ENCODE data around the gene C1QTNF2. TPM values are rescaled to one million over a fixed set of nuclear protein-coding genes. Genes with fewer than 3 reads are reported as not detected.

Gene C1QTNF2
- total and polyA plus RNA-seq, 2 of the 8 experiments (the other 6 are each of a cell fraction or from before 2014, with no cell fraction given), result 1.0 to 2.0 TPM

DNA sequence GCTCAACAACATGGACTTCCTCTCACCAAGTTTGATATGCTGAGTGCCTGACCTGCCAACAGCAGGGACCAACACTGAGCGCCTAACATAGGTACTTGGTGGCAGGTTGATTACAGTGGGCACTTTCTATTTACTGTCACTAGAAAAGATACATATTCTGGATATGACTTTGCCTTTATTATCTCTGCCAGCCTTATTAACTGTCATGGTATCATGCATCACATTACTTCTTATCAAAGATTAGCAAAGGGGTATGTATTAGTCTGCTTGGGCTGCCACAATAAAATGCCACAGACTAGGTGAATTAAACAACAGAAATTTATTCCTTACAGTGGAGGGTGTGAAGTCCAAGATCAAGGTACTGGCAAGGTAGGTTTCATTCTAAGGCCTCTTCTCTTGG lies 14.3 kb upstream of the C1QTNF2 start:
- Histone ChIP-seq H2BK120ac (replicated peaks; ENCODE audit: low read depth, low read length) (no peak overlapping the region), H3K18ac (ENCODE audit: extremely low read depth, low read length) (no peak overlapping the region), H3K9me3 (ENCODE audit: insufficient read depth in 2 of 2, low read depth in 1 of 2, low read length in 1 of 2) (no peaks in the 10 kb centered on the region), H3K4me3 (ENCODE audit: extremely low read depth in 1 of 4, insufficient read depth in 2 of 4, low read depth in 3 of 4, low read length in 4 of 4) (no peak overlapping the region), H3K9ac (replicated peaks in 1 of 4; ENCODE audit: extremely low read depth in 1 of 4, low read depth in 3 of 4, low read length in 3 of 4) (no peak overlapping the region), H4K5ac (ENCODE audit: insufficient read length, low read depth, low read length) (no peak overlapping the region), H3K4me1 (replicated peaks in 1 of 4; ENCODE audit: control insufficient read depth in 3 of 4, insufficient read depth in 4 of 4, low read length in 3 of 4) (no peaks in the 10 kb centered on the region), H3K56ac (replicated peaks; ENCODE audit: insufficient read length, low read depth, low read length) (no peak overlapping the region), H2BK5ac (ENCODE audit: low read depth, low read length) (no peak overlapping the region), H3K23me2 (ENCODE audit: low read depth, low read length) (no peaks in the 10 kb centered on the region), H4K8ac (ENCODE audit: extremely low read depth, insufficient read depth, low read length) (no peak overlapping the region), H2BK20ac (ENCODE audit: low read length) (no peak overlapping the region), H3K27me3 (replicated peaks in 1 of 4; ENCODE audit: control insufficient read depth in 3 of 4, extremely low read depth in 1 of 4, insufficient read depth in 3 of 4, low read length in 3 of 4) (peaks cover 0 to 1% (median 0%) of the 10 kb centered on the region in 4 experiments; a peak in 1 of 7 replicates), H3K36me3 (ENCODE audit: control insufficient read depth in 2 of 4, insufficient read depth in 4 of 4, low read length in 3 of 4) (no peaks in the 10 kb centered on the region), H3K4ac (replicated peaks; ENCODE audit: insufficient read length, low read depth, low read length) (no peak overlapping the region), H3K79me2 (ENCODE audit: control insufficient read depth in 1 of 2, insufficient read depth in 2 of 2, low read length in 2 of 2) (no peaks in the 10 kb centered on the region), H4K91ac (replicated peaks; ENCODE audit: insufficient read length, low read length) (no peak overlapping the region), H2BK12ac (ENCODE audit: low read depth, low read length) (no peak overlapping the region), H3K14ac (ENCODE audit: insufficient read length) (no peak overlapping the region), H2AK5ac (ENCODE audit: low read depth, low read length) (no peak overlapping the region), H2AFZ (ENCODE audit: low read length) (no peak overlapping the region), H4K20me1 (replicated peaks in 1 of 2; ENCODE audit: control insufficient read depth in 1 of 2, insufficient read depth in 2 of 2, low read length in 2 of 2) (no peaks in the 10 kb centered on the region), H3K79me1 (ENCODE audit: low read depth, low read length) (no peaks in the 10 kb centered on the region), H3K4me2 (ENCODE audit: insufficient read depth in 1 of 2, low read depth in 2 of 2, low read length in 2 of 2) (no peak overlapping the region), H2BK15ac (ENCODE audit: low read length) (no peak overlapping the region), H3K27ac (ENCODE audit: low read depth, low read length) (no peak overlapping the region), H3K23ac (ENCODE audit: insufficient read length) (no peak overlapping the region)
- POLR2A ChIA-PET (ENCODE audit: partially characterized antibody), result no interaction called here
- no peak for FAIRE-seq
- CTCF ChIA-PET (ENCODE audit: partially characterized antibody), result interaction anchor here (1.0 kb wide), 1 partner anchor 42 kb away, joined by 3 read pairs; no protein-coding TSS in a partner anchor
- DNase-seq (ENCODE audit: low read depth in 1 of 2, low spot score in 2 of 2), result no peak
- WGBS, 2 experiments (ENCODE audit: extremely low coverage in 1 of 2, insufficient coverage in 1 of 2, insufficient read length in 1 of 2, insufficient replicate concordance in 2 of 2, low coverage in 1 of 2, low lambda C conversion rate in 2 of 2, missing lambda C conversion rate in 1 of 2), result 96% methylated on average over 1 of the region's 1 CpG; no CpG with 5 or more reads in 1 of the 2 experiments
- TF ChIP-seq EP300 (IDR thresholded peaks at IDR 0.05; ENCODE audit: borderline replicate concordance in 1 of 2, low read depth in 2 of 2, low read length in 2 of 2), result no peak
- TF ChIP-seq KDM5A (IDR thresholded peaks at IDR 0.05; ENCODE audit: low read length), result no peak
- no peak for TF ChIP-seq SP2 (IDR thresholded peaks at IDR 0.05; ENCODE audit: low read length)
- TF ChIP-seq CEBPB (IDR thresholded peaks at IDR 0.05; ENCODE audit: low read depth, low read length), result no peak
- no peak for TF ChIP-seq RBBP5 (IDR thresholded peaks at IDR 0.05; ENCODE audit: borderline replicate concordance, low read depth, low read length)
- TF ChIP-seq HDAC6 (IDR thresholded peaks at IDR 0.05; ENCODE audit: low read depth, low read length), result no peak
- no peak for TF ChIP-seq KDM4A (IDR thresholded peaks at IDR 0.05; ENCODE audit: low read depth, low read length, severe bottlenecking)
- TF ChIP-seq EGR1 (IDR thresholded peaks at IDR 0.05; ENCODE audit: borderline replicate concordance, low read depth, low read length), result no peak
- no peak for TF ChIP-seq SIN3A (conservative IDR thresholded peaks at IDR 0.05 in 1 of 2, IDR thresholded peaks at IDR 0.05 in 1 of 2; ENCODE audit: low read depth in 1 of 2, low read length in 2 of 2)
- TF ChIP-seq SIX5 (IDR thresholded peaks at IDR 0.05; ENCODE audit: low read depth, low read length), result no peak
- no peak for TF ChIP-seq ASH2L (IDR thresholded peaks at IDR 0.05; ENCODE audit: low read length)
- no peak for TF ChIP-seq FOSL1 (IDR thresholded peaks at IDR 0.05; ENCODE audit: insufficient read depth, low read depth, low read length)
